ENCODE data around the gene MCM3AP. TPM values are rescaled to one million over a fixed set of nuclear protein-coding genes. Genes with fewer than 3 reads are reported as not detected.
"Not testable (repeated sequence)": the region's sequence is repeated elsewhere in the genome, so short reads cannot be mapped to it uniquely, and the experiment has no call there.

The MCM3AP gene
- total RNA-seq, 1 donor from 2014 or later: 114 TPM

- intact Hi-C loops (cut with micrococcal nuclease): no loop called here
Observed at GRCh38 chr21:46207006-46207919, 78.1 kb downstream of the MCM3AP start.

- intact Hi-C loops (cut with micrococcal nuclease): no loop called here
Observed at GRCh38 chr21:46206163-46207005, 79.0 kb downstream of the MCM3AP start.

GRCh38 chr21:46205766-46206162 is 79.6 kb downstream of the MCM3AP start:
- intact Hi-C loops (cut with micrococcal nuclease): no loop called here

- intact Hi-C loops (cut with micrococcal nuclease): no loop called here
Observed at GRCh38 chr21:46205166-46205565, 80.2 kb downstream of the MCM3AP start.

GRCh38 chr21:46203203-46203600 is 82.2 kb downstream of the MCM3AP start:
- intact Hi-C loops (cut with micrococcal nuclease): no loop called here

GRCh38 chr21:46202592-46203202 is 82.7 kb downstream of the MCM3AP start:
- intact Hi-C loops (cut with micrococcal nuclease): no loop called here

- intact Hi-C loops (cut with micrococcal nuclease): not testable (repeated sequence)
Observed at GRCh38 chr21:46200877-46201803, 84.3 kb downstream of the MCM3AP start.

- intact Hi-C loops (cut with micrococcal nuclease): no loop called here
Observed at GRCh38 chr21:46199436-46200373, 85.7 kb downstream of the MCM3AP start.

GRCh38 chr21:46196733-46197132 is 88.7 kb downstream of the MCM3AP start:
- intact Hi-C loops (cut with micrococcal nuclease): no loop called here

GRCh38 chr21:46195595-46196195 is 89.7 kb downstream of the MCM3AP start:
- intact Hi-C loops (cut with micrococcal nuclease): no loop called here

- intact Hi-C loops (cut with micrococcal nuclease): no loop called here
Observed at GRCh38 chr21:46194374-46195334, 90.8 kb downstream of the MCM3AP start.

GRCh38 chr21:46193829-46194373 is 91.5 kb downstream of the MCM3AP start:
- intact Hi-C loops (cut with micrococcal nuclease): no loop called here

- intact Hi-C loops (cut with micrococcal nuclease): no loop called here
Observed at GRCh38 chr21:46191686-46192575, 93.5 kb downstream of the MCM3AP start.

- intact Hi-C loops (cut with micrococcal nuclease): no loop called here
Observed at GRCh38 chr21:46191257-46191685, 94.1 kb downstream of the MCM3AP start.

- intact Hi-C loops (cut with micrococcal nuclease): no loop called here
Observed at GRCh38 chr21:46190491-46191131, 94.8 kb downstream of the MCM3AP start.

GRCh38 chr21:46189959-46190490 is 95.4 kb downstream of the MCM3AP start:
- intact Hi-C loops (cut with micrococcal nuclease): no loop called here

Data from T-helper 1 cell treated with Interleukin-12 subunit alpha and Interleukin-12 subunit beta and Interleukin-4 antibody, amounts not matched to agents 30 ng/mL and 1 ng/mL, for 36 hours (primary cell).